Mesenchymal stem cell (in vitro differentiated cells and primary cell): ENCODE results near the gene ABCA12.
"Not testable (repeated sequence)": the region's sequence is repeated elsewhere in the genome, so short reads cannot be mapped to it uniquely, and the experiment has no call there.

ENCODE experiments used
- DNase-seq: peaks from one replicate; pipeline ENCODE4 v3.0.0-alpha.2; 2013
- H2AFZ ChIP-seq: one replicate; pipeline ENCODE4 v1.6.1; 2013; ENCODE audit warnings: low read depth, mild to moderate bottlenecking, control low read depth, inconsistent platforms, low read length, moderate library complexity
- H2AK5ac ChIP-seq: 2 replicates; pipeline ENCODE4 v1.6.1; 2013; ENCODE audit warnings: low read length, moderate library complexity, mild to moderate bottlenecking, inconsistent platforms; ENCODE audit not compliant: severe bottlenecking
- H2BK120ac ChIP-seq: one replicate; pipeline ENCODE4 v1.6.1; 2013; ENCODE audit warnings: low read depth, mild to moderate bottlenecking, inconsistent platforms, low read length, moderate library complexity
- H2BK12ac ChIP-seq, 2 experiments: one replicate each; pipeline ENCODE4 v1.6.1; 2013; ENCODE audit warnings: inconsistent platforms in 2 of 2, low read length in 2 of 2, mild to moderate bottlenecking in 2 of 2, moderate library complexity in 2 of 2, control low read depth in 1 of 2
- H2BK15ac ChIP-seq: one replicate; pipeline ENCODE4 v1.6.1; 2013; ENCODE audit warnings: mild to moderate bottlenecking, low read depth, inconsistent platforms; ENCODE audit not compliant: poor library complexity, severe bottlenecking
- H2BK5ac ChIP-seq: 2 replicates; pipeline ENCODE4 v1.6.1; 2013; ENCODE audit warnings: low read depth, mild to moderate bottlenecking, low read length, control low read depth, inconsistent platforms; ENCODE audit not compliant: poor library complexity, severe bottlenecking
- H3K14ac ChIP-seq, 2 experiments: one replicate each; pipeline ENCODE4 v1.6.1; 2013; ENCODE audit warnings: inconsistent platforms in 2 of 2, low read length in 2 of 2, control low read depth in 1 of 2, mild to moderate bottlenecking in 1 of 2, moderate library complexity in 1 of 2
- H3K18ac ChIP-seq, 2 experiments: one replicate each; pipeline ENCODE4 v1.6.1; 2013; ENCODE audit warnings: inconsistent platforms in 2 of 2, low read length in 2 of 2, control low read depth in 1 of 2, low read depth in 1 of 2, mild to moderate bottlenecking in 1 of 2
- H3K23ac ChIP-seq, 2 experiments: one replicate each; pipeline ENCODE4 v1.6.1; 2013; ENCODE audit warnings: inconsistent platforms in 2 of 2, low read length in 2 of 2, mild to moderate bottlenecking in 2 of 2, moderate library complexity in 2 of 2, control low read depth in 1 of 2
- H3K27ac ChIP-seq: 2 replicates; pipeline ENCODE4 v1.5.1; 2013; ENCODE audit warnings: mild to moderate bottlenecking, moderate library complexity, low read length, control low read depth, inconsistent platforms; ENCODE audit not compliant: poor library complexity, severe bottlenecking
- H3K27me3 ChIP-seq, 2 experiments: 2 replicates each; pipeline versions ENCODE4 v1.6.1 to v1.7.0; 2013; ENCODE audit warnings: low read length in 2 of 2, mild to moderate bottlenecking in 2 of 2, moderate library complexity in 2 of 2, control low read depth in 1 of 2, inconsistent platforms in 1 of 2; ENCODE audit not compliant: control insufficient read depth in 1 of 2, insufficient read depth in 1 of 2
- H3K36me3 ChIP-seq, 2 experiments: 2 replicates each; pipeline versions ENCODE4 v1.6.1 to v1.7.0; 2013; ENCODE audit warnings: low read length in 2 of 2, control low read depth in 1 of 2, inconsistent platforms in 1 of 2, low read depth in 1 of 2, mild to moderate bottlenecking in 1 of 2; ENCODE audit not compliant: insufficient read depth in 2 of 2, control insufficient read depth in 1 of 2
- H3K4ac ChIP-seq, 2 experiments: one replicate each; pipeline ENCODE4 v1.6.1; 2013; ENCODE audit warnings: inconsistent platforms in 2 of 2, low read length in 2 of 2, mild to moderate bottlenecking in 2 of 2, moderate library complexity in 2 of 2, control low read depth in 1 of 2, low read depth in 1 of 2
- H3K4me1 ChIP-seq: 2 replicates; pipeline ENCODE4 v1.6.1; 2013; ENCODE audit warnings: low read depth, low read length, control low read depth; ENCODE audit not compliant: control insufficient read depth, insufficient read depth
- H3K4me2 ChIP-seq: 2 replicates; pipeline ENCODE4 v1.6.1; 2013; ENCODE audit warnings: low read length, mild to moderate bottlenecking, inconsistent platforms; ENCODE audit not compliant: poor library complexity, severe bottlenecking
- H3K4me3 ChIP-seq, 2 experiments: 2 replicates each; pipeline versions ENCODE4 v1.5.1 to v1.7.0; 2013; ENCODE audit warnings: low read length in 2 of 2, mild to moderate bottlenecking in 2 of 2, control low read depth in 1 of 2, low read depth in 1 of 2; ENCODE audit not compliant: insufficient read depth in 1 of 2
- H3K79me1 ChIP-seq: replicated peaks from 2 replicates; pipeline ENCODE4 v1.6.1; 2013; ENCODE audit warnings: mild to moderate bottlenecking, control low read depth, low read length, inconsistent platforms; ENCODE audit not compliant: poor library complexity, severe bottlenecking
- H3K9ac ChIP-seq: 2 replicates; pipeline ENCODE4 v1.7.0; 2013; ENCODE audit warnings: mild to moderate bottlenecking, low read length, moderate library complexity
- H3K9me3 ChIP-seq: 2 replicates; pipeline ENCODE4 v1.7.0; 2013; ENCODE audit warnings: mild to moderate bottlenecking, low read length; ENCODE audit not compliant: control insufficient read depth
- H4K8ac ChIP-seq: one replicate; pipeline ENCODE4 v1.6.1; 2013; ENCODE audit warnings: inconsistent platforms, mild to moderate bottlenecking, low read length, moderate library complexity
- H4K91ac ChIP-seq: one replicate; pipeline ENCODE4 v1.6.1; 2013; ENCODE audit warnings: mild to moderate bottlenecking, low read length, inconsistent platforms
- WGBS: methylation state at CpG from one replicate; pipeline ENCODE4 v1.1.7; 2013; ENCODE audit warnings: mixed read lengths; 5-methylcytosine and 5-hydroxymethylcytosine counted together

The ABCA12 gene

DNA sequence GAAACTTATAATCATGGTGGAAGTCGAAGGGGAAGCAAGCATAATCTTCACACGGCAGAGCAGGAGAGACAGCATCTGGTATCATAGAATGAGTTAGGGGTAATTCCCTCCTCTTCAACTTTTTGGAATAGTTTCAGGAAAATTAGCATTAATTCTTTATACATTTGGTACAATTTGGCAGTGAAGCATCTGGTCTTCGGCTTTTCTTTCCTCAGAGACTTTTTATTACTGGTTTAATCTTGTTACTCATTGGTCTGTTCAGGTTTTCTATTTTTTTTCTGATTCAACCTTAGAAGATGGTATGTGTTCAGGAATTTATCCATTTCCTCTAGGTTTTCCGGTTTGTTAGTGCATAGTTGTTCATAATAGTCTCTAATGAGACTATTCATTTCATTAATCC lies 39.7 kb upstream of the ABCA12 start:
- no peak overlapping the region for H3K14ac ChIP-seq
- H2AK5ac ChIP-seq, result no peak overlapping the region
- no peak overlapping the region for H2BK5ac ChIP-seq
- WGBS, result 69% methylated on average over 2 of the region's 4 CpGs
- no peaks in the 10 kb centered on the region for H3K27me3 ChIP-seq
- DNase-seq, result no peak
- no peak overlapping the region for H3K27ac ChIP-seq
- H3K79me1 ChIP-seq, result no peaks in the 10 kb centered on the region
- H3K9me3 ChIP-seq, result peaks cover 6% of the 10 kb centered on the region
- H2BK12ac ChIP-seq, result no peak overlapping the region
- H2BK120ac ChIP-seq, result no peak overlapping the region
- no peak overlapping the region for H3K4me2 ChIP-seq
- no peak overlapping the region for H4K91ac ChIP-seq
- no peak overlapping the region for H2BK15ac ChIP-seq
- no peak overlapping the region for H3K23ac ChIP-seq
- H4K8ac ChIP-seq, result no peak overlapping the region
- no peaks in the 10 kb centered on the region for H3K4me1 ChIP-seq
- H3K4me3 ChIP-seq, result no peak overlapping the region
- no peak overlapping the region for H3K9ac ChIP-seq
- H3K4ac ChIP-seq, result no peak overlapping the region
- H2AFZ ChIP-seq, result no peak overlapping the region
- no peak overlapping the region for H3K18ac ChIP-seq
- H3K36me3 ChIP-seq, result no peaks in the 10 kb centered on the region

DNA sequence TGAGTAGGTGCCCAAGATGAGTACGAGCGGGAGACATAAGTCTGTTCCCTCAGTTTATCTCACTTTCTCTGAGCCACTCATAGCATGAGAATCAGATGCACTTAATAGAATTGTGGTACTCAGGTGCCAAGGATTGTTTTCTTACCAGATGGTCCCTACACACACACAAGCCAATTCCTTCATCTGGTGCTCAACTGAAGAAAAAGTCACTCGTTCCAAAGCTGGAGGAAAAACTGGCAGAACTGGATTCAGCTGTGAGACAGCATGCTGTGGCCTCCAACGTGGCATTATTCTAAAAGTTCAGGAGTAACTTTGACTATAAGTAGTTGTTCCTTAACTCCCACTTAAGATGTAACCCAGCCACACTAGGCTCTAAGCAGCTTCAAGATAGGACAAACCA lies 33.4 kb upstream of the ABCA12 start:
- no peak overlapping the region for H2BK5ac ChIP-seq
- no peak overlapping the region for H4K91ac ChIP-seq
- no peak overlapping the region for H2BK120ac ChIP-seq
- no peak for DNase-seq
- H3K9me3 ChIP-seq, result peaks cover 3% of the 10 kb centered on the region
- no peak overlapping the region for H2AFZ ChIP-seq
- H3K4me3 ChIP-seq, result no peak overlapping the region
- H3K27me3 ChIP-seq, result no peaks in the 10 kb centered on the region
- no peak overlapping the region for H3K14ac ChIP-seq
- no peaks in the 10 kb centered on the region for H3K4me1 ChIP-seq
- no peak overlapping the region for H4K8ac ChIP-seq
- H3K79me1 ChIP-seq, result no peaks in the 10 kb centered on the region
- no peak overlapping the region for H3K27ac ChIP-seq
- no peak overlapping the region for H3K4me2 ChIP-seq
- H3K18ac ChIP-seq, result no peak overlapping the region
- H3K36me3 ChIP-seq, result no peaks in the 10 kb centered on the region
- H2BK15ac ChIP-seq, result no peak overlapping the region
- 90% methylated on average over 2 of the region's 4 CpGs for WGBS
- H2AK5ac ChIP-seq, result no peak overlapping the region
- no peak overlapping the region for H3K9ac ChIP-seq
- no peak overlapping the region for H3K23ac ChIP-seq
- no peak overlapping the region for H2BK12ac ChIP-seq
- no peak overlapping the region for H3K4ac ChIP-seq

DNA sequence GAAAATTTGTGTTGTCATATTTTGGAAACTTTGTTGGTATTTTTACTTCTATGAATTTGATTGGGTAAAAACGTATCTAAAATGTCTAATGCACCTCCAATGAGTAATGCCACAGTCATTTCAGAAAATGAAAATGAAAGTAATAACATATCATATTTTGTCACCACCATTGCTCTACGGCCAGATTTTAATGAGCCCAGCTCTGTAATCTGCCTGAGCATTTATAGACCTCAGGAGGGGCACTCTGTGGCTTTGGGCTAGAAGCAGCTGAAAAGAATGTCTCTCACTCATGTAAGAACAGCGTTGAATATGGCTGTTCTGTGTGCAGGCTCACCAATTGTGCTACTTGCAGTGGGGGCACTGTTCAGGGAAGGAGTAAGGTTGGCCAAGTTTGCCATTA lies 32.7 kb upstream of the ABCA12 start:
- Histone ChIP-seq H3K4me1 (no peaks in the 10 kb centered on the region), H2BK12ac (no peak overlapping the region), H3K27me3 (no peaks in the 10 kb centered on the region), H3K14ac (no peak overlapping the region), H2BK15ac (no peak overlapping the region), H3K4me3 (peak overlapping the region in 1 of 2 experiments; percentile 64), H3K4me2 (no peak overlapping the region), H2AFZ (no peak overlapping the region), H3K9me3 (peaks cover 3% of the 10 kb centered on the region), H3K23ac (no peak overlapping the region), H3K4ac (no peak overlapping the region), H3K27ac (no peak overlapping the region), H3K79me1 (no peaks in the 10 kb centered on the region), H4K91ac (no peak overlapping the region), H2BK5ac (no peak overlapping the region), H4K8ac (no peak overlapping the region), H2AK5ac (no peak overlapping the region), H3K36me3 (no peaks in the 10 kb centered on the region), H3K18ac (no peak overlapping the region), H3K9ac (peak overlapping the region; percentile 69), H2BK120ac (no peak overlapping the region)
- WGBS, result 60% methylated on average over 3 of the region's 3 CpGs
- DNase-seq, result no peak

DNA sequence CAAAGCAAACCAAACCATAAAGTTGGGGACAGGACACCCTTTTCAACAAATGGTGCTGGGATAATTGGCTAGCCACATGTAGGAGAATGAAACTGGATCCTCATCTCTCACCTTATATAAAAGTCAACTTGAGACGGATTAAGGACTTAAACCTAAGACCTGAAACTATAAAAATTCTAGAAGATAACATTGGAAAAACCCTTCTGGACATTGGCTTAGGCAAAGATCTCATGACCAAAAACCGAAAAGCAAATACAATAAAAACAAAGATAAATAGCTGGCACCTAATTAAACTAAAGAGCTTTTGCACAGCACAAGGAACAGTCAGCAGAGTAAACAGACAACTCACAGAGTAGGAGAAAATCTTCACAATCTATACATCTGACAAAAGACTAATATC lies 28.1 kb upstream of the ABCA12 start:
- not testable (repeated sequence) for H2AK5ac ChIP-seq, H2BK15ac ChIP-seq, H3K4me2 ChIP-seq, H3K79me1 ChIP-seq, H2BK120ac ChIP-seq, H3K14ac ChIP-seq, H3K18ac ChIP-seq, H3K9ac ChIP-seq, H4K91ac ChIP-seq, H3K9me3 ChIP-seq, DNase-seq, H2BK12ac ChIP-seq, H3K4ac ChIP-seq, H3K4me1 ChIP-seq, H3K36me3 ChIP-seq, H3K27ac ChIP-seq, H2BK5ac ChIP-seq, H3K4me3 ChIP-seq, H4K8ac ChIP-seq, H3K27me3 ChIP-seq, H3K23ac ChIP-seq, H2AFZ ChIP-seq
- WGBS, result 87% methylated on average over 2 of the region's 2 CpGs
